GM12891 (cell line): ENCODE results near the gene PCLAF.

Source experiments
- POLR2A ChIP-seq: IDR thresholded peaks from 2 replicates; pipeline ENCODE4 v1.6.1; 2011; ENCODE audit warnings: low read depth, low read length, control low read depth
- TAF1 ChIP-seq: IDR thresholded peaks from 2 replicates; pipeline ENCODE4 v1.6.1; 2011; ENCODE audit warnings: low read depth, low read length, control low read depth

DNA sequence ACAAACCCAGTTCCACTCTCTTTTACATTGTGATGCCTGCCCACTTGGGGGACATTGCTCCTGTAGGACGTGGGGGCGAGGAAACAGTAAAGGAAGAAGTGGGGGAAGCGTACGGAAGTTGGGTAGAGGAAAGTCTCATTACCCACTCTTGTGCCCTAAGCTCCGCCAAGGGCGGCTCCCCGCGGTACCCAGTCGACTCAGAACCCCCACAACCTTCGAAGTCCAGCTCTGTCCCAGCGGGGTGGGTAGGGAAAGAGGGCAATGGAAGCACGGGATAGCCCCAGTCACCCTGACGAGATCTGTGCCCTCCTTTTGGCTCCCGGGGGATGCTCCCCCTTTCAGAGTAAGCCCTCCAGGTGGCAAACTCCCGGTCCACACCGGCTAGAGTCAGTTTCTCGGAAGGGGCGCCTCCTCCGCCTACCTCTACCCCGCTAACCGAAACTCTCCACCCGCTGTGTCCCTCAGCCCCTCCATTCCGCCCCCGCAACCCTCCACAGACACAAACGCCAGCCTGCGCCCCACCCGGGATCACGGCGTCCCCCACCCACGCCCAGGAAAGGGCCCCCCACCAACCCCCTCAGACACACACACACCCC lies 25.8 kb downstream of the PCLAF start:
- TF ChIP-seq POLR2A, result no peak
- TF ChIP-seq TAF1, result no peak
